ENCODE data around the gene KY. TPM values are rescaled to one million over a fixed set of nuclear protein-coding genes. Genes with fewer than 3 reads are reported as not detected.
"Not testable (repeated sequence)": the region's sequence is repeated elsewhere in the genome, so short reads cannot be mapped to it uniquely, and the experiment has no call there.

KY gene
- total and polyA plus RNA-seq, 2 donors (not counting 1 experiment from before 2014, with no cell fraction given) = under 0.01 to 0.12 TPM

GRCh38 chr3:134579141-134579665 lies 71.6 kb downstream of the KY start:
- no peak for TF ChIP-seq CTCF (conservative IDR thresholded peaks at IDR 0.05 in 1 of 2, IDR thresholded peaks at IDR 0.05 in 1 of 2; ENCODE audit: low read depth in 1 of 2, low read length in 2 of 2)
- TF ChIP-seq EZH2 (IDR thresholded peaks at IDR 0.05; ENCODE audit: low read length, missing control alignments) = no peak
- H3K4me3 ChIP-seq (replicated peaks in 1 of 4; ENCODE audit: control extremely low read depth in 1 of 4, insufficient read depth in 1 of 4, low read depth in 3 of 4, low read length in 4 of 4) = no peak overlapping the region
- H3K9me3 ChIP-seq (ENCODE audit: control insufficient read depth, insufficient read depth, low read depth, low read length) = no peaks in the 10 kb centered on the region
- H2AFZ ChIP-seq (ENCODE audit: low read length) = no peak overlapping the region
- no peak overlapping the region for H3K4me2 ChIP-seq (ENCODE audit: extremely low read depth, insufficient read depth, low read length)
- H3K27me3 ChIP-seq (ENCODE audit: control insufficient read depth, insufficient read depth, low read length) = no peaks in the 10 kb centered on the region
- no peaks in the 10 kb centered on the region for H3K79me2 ChIP-seq (ENCODE audit: control insufficient read depth, insufficient read depth, low read length)
- no peak overlapping the region for H3K27ac ChIP-seq (ENCODE audit: insufficient read depth, low read length)
- H3K9ac ChIP-seq (ENCODE audit: insufficient read depth, low read length) = no peak overlapping the region
- DNase-seq (ENCODE audit: low read depth in 2 of 2) = no peak
- no peaks in the 10 kb centered on the region for H3K36me3 ChIP-seq (ENCODE audit: control insufficient read depth, insufficient read depth, low read length)
- H4K20me1 ChIP-seq (ENCODE audit: control insufficient read depth, extremely low read depth, insufficient read depth, low read length) = no peaks in the 10 kb centered on the region
- no peaks in the 10 kb centered on the region for H3K4me1 ChIP-seq (ENCODE audit: control insufficient read depth, extremely low read depth, insufficient read depth, low read length)

- no peak overlapping the region for H3K9ac ChIP-seq (ENCODE audit: insufficient read depth, low read length)
- H3K9me3 ChIP-seq (ENCODE audit: control insufficient read depth, insufficient read depth, low read depth, low read length) = no peaks in the 10 kb centered on the region
- no peak overlapping the region for H3K27ac ChIP-seq (ENCODE audit: insufficient read depth, low read length)
- no peaks in the 10 kb centered on the region for H3K27me3 ChIP-seq (ENCODE audit: control insufficient read depth, insufficient read depth, low read length)
- no peak overlapping the region for H3K4me2 ChIP-seq (ENCODE audit: extremely low read depth, insufficient read depth, low read length)
- no peak overlapping the region for H2AFZ ChIP-seq (ENCODE audit: low read length)
- no peaks in the 10 kb centered on the region for H4K20me1 ChIP-seq (ENCODE audit: control insufficient read depth, extremely low read depth, insufficient read depth, low read length)
- no peaks in the 10 kb centered on the region for H3K4me1 ChIP-seq (ENCODE audit: control insufficient read depth, extremely low read depth, insufficient read depth, low read length)
- H3K79me2 ChIP-seq (ENCODE audit: control insufficient read depth, insufficient read depth, low read length) = no peaks in the 10 kb centered on the region
- DNase-seq (ENCODE audit: low read depth in 2 of 2) = no peak
- no peak for TF ChIP-seq EZH2 (IDR thresholded peaks at IDR 0.05; ENCODE audit: low read length, missing control alignments)
- TF ChIP-seq CTCF (conservative IDR thresholded peaks at IDR 0.05 in 1 of 2, IDR thresholded peaks at IDR 0.05 in 1 of 2; ENCODE audit: low read depth in 1 of 2, low read length in 2 of 2) = no peak
- no peaks in the 10 kb centered on the region for H3K36me3 ChIP-seq (ENCODE audit: control insufficient read depth, insufficient read depth, low read length)
- no peak overlapping the region for H3K4me3 ChIP-seq (replicated peaks in 1 of 4; ENCODE audit: control extremely low read depth in 1 of 4, insufficient read depth in 1 of 4, low read depth in 3 of 4, low read length in 4 of 4)
These were observed 74.0 kb downstream of the KY start for GRCh38 chr3:134576831-134577230.

GRCh38 chr3:134576426-134576825 lies 74.4 kb downstream of the KY start:
- no peak for DNase-seq (ENCODE audit: low read depth in 2 of 2)
- TF ChIP-seq CTCF (conservative IDR thresholded peaks at IDR 0.05 in 1 of 2, IDR thresholded peaks at IDR 0.05 in 1 of 2; ENCODE audit: low read depth in 1 of 2, low read length in 2 of 2) (no peak), EZH2 (IDR thresholded peaks at IDR 0.05; ENCODE audit: low read length, missing control alignments) (no peak)
- H2AFZ ChIP-seq (ENCODE audit: low read length) = no peak overlapping the region
- no peaks in the 10 kb centered on the region for H3K9me3 ChIP-seq (ENCODE audit: control insufficient read depth, insufficient read depth, low read depth, low read length)
- H3K9ac ChIP-seq (ENCODE audit: insufficient read depth, low read length) = no peak overlapping the region
- no peak overlapping the region for H3K27ac ChIP-seq (ENCODE audit: insufficient read depth, low read length)
- no peaks in the 10 kb centered on the region for H3K27me3 ChIP-seq (ENCODE audit: control insufficient read depth, insufficient read depth, low read length)
- H3K79me2 ChIP-seq (ENCODE audit: control insufficient read depth, insufficient read depth, low read length) = no peaks in the 10 kb centered on the region
- H3K36me3 ChIP-seq (ENCODE audit: control insufficient read depth, insufficient read depth, low read length) = no peaks in the 10 kb centered on the region
- no peak overlapping the region for H3K4me2 ChIP-seq (ENCODE audit: extremely low read depth, insufficient read depth, low read length)
- no peak overlapping the region for H3K4me3 ChIP-seq (replicated peaks in 1 of 4; ENCODE audit: control extremely low read depth in 1 of 4, insufficient read depth in 1 of 4, low read depth in 3 of 4, low read length in 4 of 4)
- H4K20me1 ChIP-seq (ENCODE audit: control insufficient read depth, extremely low read depth, insufficient read depth, low read length) = no peaks in the 10 kb centered on the region
- no peaks in the 10 kb centered on the region for H3K4me1 ChIP-seq (ENCODE audit: control insufficient read depth, extremely low read depth, insufficient read depth, low read length)

- not testable (repeated sequence) for H2AFZ ChIP-seq (ENCODE audit: low read length); H3K79me2 ChIP-seq (ENCODE audit: control insufficient read depth, insufficient read depth, low read length); H3K27me3 ChIP-seq (ENCODE audit: control insufficient read depth, insufficient read depth, low read length); H3K36me3 ChIP-seq (ENCODE audit: control insufficient read depth, insufficient read depth, low read length); H3K4me1 ChIP-seq (ENCODE audit: control insufficient read depth, extremely low read depth, insufficient read depth, low read length); DNase-seq (ENCODE audit: low read depth in 2 of 2); H3K9me3 ChIP-seq (ENCODE audit: control insufficient read depth, insufficient read depth, low read depth, low read length); H3K4me3 ChIP-seq (replicated peaks in 1 of 4; ENCODE audit: control extremely low read depth in 1 of 4, insufficient read depth in 1 of 4, low read depth in 3 of 4, low read length in 4 of 4); H3K9ac ChIP-seq (ENCODE audit: insufficient read depth, low read length); H3K4me2 ChIP-seq (ENCODE audit: extremely low read depth, insufficient read depth, low read length); H3K27ac ChIP-seq (ENCODE audit: insufficient read depth, low read length); H4K20me1 ChIP-seq (ENCODE audit: control insufficient read depth, extremely low read depth, insufficient read depth, low read length)
These were observed 80.9 kb downstream of the KY start for GRCh38 chr3:134569899-134570298.

Data from fibroblast of lung (primary cell).